ENCODE data around the gene ETF1.

- TF ChIP-seq POLR2A (IDR thresholded peaks at IDR 0.05) (no peak), CTCF (IDR thresholded peaks at IDR 0.05) (no peak)
These were observed 60.4 kb downstream of the ETF1 start for GRCh38 chr5:138482638-138483037.
